MM.1S (cell line): ENCODE results near the gene ATP2A2.

Experiments
- DNase-seq: peaks from one replicate; pipeline ENCODE4 v3.0.0-alpha.2; 2015
- H2AFZ ChIP-seq: fragments of 300-600 bp; sonication (generic); 2 replicates; pipeline ENCODE4 v1.6.0; 2016; ENCODE audit warnings: antibody characterized with exemption, low read length
- H3F3A ChIP-seq: fragments of 300-600 bp; sonication (generic); 2 replicates; pipeline ENCODE4 v1.6.1; 2016; ENCODE audit warnings: mild to moderate bottlenecking, antibody characterized with exemption, low read length, moderate library complexity, mixed read lengths; ENCODE audit not compliant: insufficient read depth
- H3K27ac ChIP-seq: fragments of 300-600 bp; sonication (generic); 2 replicates; pipeline ENCODE4 v1.5.1; 2016; ENCODE audit warnings: mild to moderate bottlenecking, low read length
- H3K27me3 ChIP-seq: fragments of 300-600 bp; sonication (generic); replicated peaks from 2 replicates; pipeline ENCODE4 v1.6.0; 2016; ENCODE audit warnings: low read length; ENCODE audit not compliant: insufficient read depth
- H3K36me3 ChIP-seq: fragments of 300-600 bp; sonication (generic); replicated peaks from 2 replicates; pipeline ENCODE4 v1.6.1; 2016; ENCODE audit warnings: mild to moderate bottlenecking, low read length, mixed read lengths; ENCODE audit not compliant: insufficient read depth
- H3K4me1 ChIP-seq: fragments of 300-600 bp; sonication (generic); 2 replicates; pipeline ENCODE4 v1.6.1; 2016; ENCODE audit warnings: low read length, mixed read lengths
- H3K4me2 ChIP-seq: fragments of 300-600 bp; sonication (generic); 2 replicates; pipeline ENCODE4 v1.6.0; 2016; ENCODE audit warnings: low read depth, low read length
- H3K4me3 ChIP-seq: fragments of 300-600 bp; sonication (generic); 2 replicates; pipeline ENCODE4 v1.5.1; 2016; ENCODE audit warnings: low read length, mixed read lengths
- H3K79me2 ChIP-seq: fragments of 300-600 bp; sonication (generic); 2 replicates; pipeline ENCODE4 v1.6.1; 2016; ENCODE audit warnings: mixed run types, low read length, mixed read lengths
- H3K9ac ChIP-seq: fragments of 300-600 bp; sonication (generic); 2 replicates; pipeline ENCODE4 v1.6.1; 2016; ENCODE audit warnings: low read length, mixed read lengths
- H3K9me2 ChIP-seq: fragments of 300-600 bp; sonication (generic); replicated peaks from 2 replicates; pipeline ENCODE4 v1.6.1; 2016; ENCODE audit warnings: mild to moderate bottlenecking, low read length, mixed read lengths; ENCODE audit not compliant: insufficient read depth
- H3K9me3 ChIP-seq: fragments of 300-600 bp; sonication (generic); replicated peaks from 2 replicates; pipeline ENCODE4 v1.6.1; 2016; ENCODE audit warnings: mild to moderate bottlenecking, low read length, mixed read lengths; ENCODE audit not compliant: insufficient read depth
- H4K20me1 ChIP-seq: fragments of 300-600 bp; sonication (generic); 2 replicates; pipeline ENCODE4 v1.6.1; 2016; ENCODE audit warnings: mild to moderate bottlenecking, low read length, moderate library complexity, mixed read lengths; ENCODE audit not compliant: insufficient read depth
- EZH2 ChIP-seq: fragments of 300-600 bp; sonication (generic); optimal IDR thresholded peaks from 2 replicates; pipeline ENCODE3; 2017; ENCODE audit warnings: low read depth, mild to moderate bottlenecking, antibody characterized with exemption, low read length, mixed read lengths
- EZH2phosphoT487 ChIP-seq: fragments of 300-600 bp; sonication (generic); IDR thresholded peaks from 2 replicates; pipeline ENCODE4 v1.6.1; 2018; ENCODE audit warnings: antibody characterized with exemption, low read length
- TF ChIP-seq, protein P1 (sequence below): fragments of 300-600 bp; sonication (generic); IDR thresholded peaks from 2 replicates; pipeline ENCODE4 v1.5.1; 2016; ENCODE audit warnings: antibody characterized with exemption, low read length, mixed read lengths

Gene ATP2A2

DNA sequence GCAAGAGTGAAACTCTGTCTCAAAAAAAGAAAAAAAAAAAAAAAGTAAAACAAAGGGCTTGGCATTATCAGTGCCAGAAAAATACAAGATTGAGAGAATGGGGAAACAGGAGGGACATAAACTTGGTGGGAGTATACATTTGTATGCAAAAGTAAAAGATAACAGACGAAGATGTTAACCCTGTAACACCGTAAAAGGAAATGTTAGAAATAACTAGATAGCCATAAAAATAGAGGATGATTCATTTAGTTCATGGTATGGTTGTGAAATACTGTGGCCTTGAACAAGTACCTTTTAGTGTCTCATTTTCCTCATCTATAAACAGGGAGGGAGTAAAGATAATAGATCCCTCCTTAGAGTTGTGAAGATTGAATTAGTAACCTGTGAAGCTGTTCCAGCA lies 33.3 kb downstream of the ATP2A2 start:
- DNase-seq, result no peak
- H3K9me2 ChIP-seq, result no peaks in the 10 kb centered on the region
- H3K9ac ChIP-seq, result no peak overlapping the region
- TF ChIP-seq, protein P1, sequence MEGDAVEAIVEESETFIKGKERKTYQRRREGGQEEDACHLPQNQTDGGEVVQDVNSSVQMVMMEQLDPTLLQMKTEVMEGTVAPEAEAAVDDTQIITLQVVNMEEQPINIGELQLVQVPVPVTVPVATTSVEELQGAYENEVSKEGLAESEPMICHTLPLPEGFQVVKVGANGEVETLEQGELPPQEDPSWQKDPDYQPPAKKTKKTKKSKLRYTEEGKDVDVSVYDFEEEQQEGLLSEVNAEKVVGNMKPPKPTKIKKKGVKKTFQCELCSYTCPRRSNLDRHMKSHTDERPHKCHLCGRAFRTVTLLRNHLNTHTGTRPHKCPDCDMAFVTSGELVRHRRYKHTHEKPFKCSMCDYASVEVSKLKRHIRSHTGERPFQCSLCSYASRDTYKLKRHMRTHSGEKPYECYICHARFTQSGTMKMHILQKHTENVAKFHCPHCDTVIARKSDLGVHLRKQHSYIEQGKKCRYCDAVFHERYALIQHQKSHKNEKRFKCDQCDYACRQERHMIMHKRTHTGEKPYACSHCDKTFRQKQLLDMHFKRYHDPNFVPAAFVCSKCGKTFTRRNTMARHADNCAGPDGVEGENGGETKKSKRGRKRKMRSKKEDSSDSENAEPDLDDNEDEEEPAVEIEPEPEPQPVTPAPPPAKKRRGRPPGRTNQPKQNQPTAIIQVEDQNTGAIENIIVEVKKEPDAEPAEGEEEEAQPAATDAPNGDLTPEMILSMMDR, result no peak
- TF ChIP-seq EZH2 (no peak), EZH2phosphoT487 (no peak)
- no peaks in the 10 kb centered on the region for H3K9me3 ChIP-seq
- H3K27me3 ChIP-seq, result no peaks in the 10 kb centered on the region
- peaks cover 84% of the 10 kb centered on the region for H3K79me2 ChIP-seq
- H3K36me3 ChIP-seq, result no peaks in the 10 kb centered on the region
- H3F3A ChIP-seq, result no peaks in the 10 kb centered on the region
- 0 out of 2 replicates have a peak, but pooled peaks cover 4% of the 10 kb centered on the region for H4K20me1 ChIP-seq
- H3K4me3 ChIP-seq, result no peak overlapping the region
- no peak overlapping the region for H3K4me2 ChIP-seq
- H3K27ac ChIP-seq, result no peak overlapping the region
- H3K4me1 ChIP-seq, result no peaks in the 10 kb centered on the region
- no peak overlapping the region for H2AFZ ChIP-seq

DNA sequence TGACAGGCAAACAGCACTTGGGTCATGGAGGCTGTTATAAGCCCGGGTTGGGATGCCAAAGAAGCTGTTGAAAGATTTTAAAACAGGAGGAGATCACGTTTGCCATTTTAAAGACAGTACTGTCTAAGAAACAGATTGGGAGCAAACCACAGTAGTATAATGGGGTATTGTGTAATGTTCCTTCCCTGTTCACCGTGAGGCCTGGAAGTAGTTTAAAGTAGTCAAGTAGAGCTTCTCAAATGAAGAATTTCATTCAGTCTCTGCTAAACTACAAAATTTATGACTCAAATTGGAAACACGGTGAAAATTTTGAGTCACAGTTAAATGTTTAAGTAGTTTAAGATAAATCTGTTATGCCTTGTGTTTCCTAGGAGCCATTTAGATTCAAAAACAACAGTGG lies 35.8 kb downstream of the ATP2A2 start:
- Histone ChIP-seq H3K27me3 (no peaks in the 10 kb centered on the region), H3K4me3 (no peak overlapping the region), H3K4me1 (no peaks in the 10 kb centered on the region), H3F3A (no peaks in the 10 kb centered on the region), H3K4me2 (no peak overlapping the region), H3K9me3 (no peaks in the 10 kb centered on the region), H3K9ac (no peak overlapping the region), H2AFZ (no peak overlapping the region), H3K9me2 (no peaks in the 10 kb centered on the region), H4K20me1 (0 out of 2 replicates have a peak, but pooled peaks cover 1% of the 10 kb centered on the region), H3K79me2 (peaks cover 85% of the 10 kb centered on the region), H3K27ac (no peak overlapping the region), H3K36me3 (no peaks in the 10 kb centered on the region)
- DNase-seq, result no peak
- TF ChIP-seq EZH2 (no peak), EZH2phosphoT487 (no peak)
- TF ChIP-seq, protein P1, result no peak

DNA sequence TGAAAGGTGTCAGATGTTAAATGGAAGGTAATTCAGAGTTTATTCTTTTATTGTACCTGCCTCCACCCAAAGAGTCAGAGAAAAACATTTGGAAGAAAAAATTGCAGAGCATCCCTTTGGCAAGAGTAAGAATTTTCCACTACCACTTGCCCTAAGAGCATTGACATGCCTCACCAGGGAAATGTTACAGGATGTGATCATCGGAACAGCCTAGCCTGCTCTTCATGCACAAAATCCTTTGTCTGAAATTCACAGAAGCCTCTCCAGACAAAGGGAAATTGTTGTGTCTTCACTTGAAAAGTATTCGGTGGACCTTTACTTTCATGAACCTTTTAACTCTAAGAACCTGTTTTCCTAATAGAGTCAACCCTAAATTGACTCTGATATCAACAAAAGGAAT lies 36.9 kb downstream of the ATP2A2 start:
- no peak overlapping the region for H3K4me3 ChIP-seq
- DNase-seq, result no peak
- no peaks in the 10 kb centered on the region for H3K27me3 ChIP-seq
- no peak overlapping the region for H3K27ac ChIP-seq
- H4K20me1 ChIP-seq, result no peaks in the 10 kb centered on the region
- H3K9me2 ChIP-seq, result no peaks in the 10 kb centered on the region
- H3K4me2 ChIP-seq, result no peak overlapping the region
- no peak overlapping the region for H3K9ac ChIP-seq
- H3K9me3 ChIP-seq, result no peaks in the 10 kb centered on the region
- no peaks in the 10 kb centered on the region for H3K36me3 ChIP-seq
- H3K4me1 ChIP-seq, result no peaks in the 10 kb centered on the region
- peaks cover 85% of the 10 kb centered on the region for H3K79me2 ChIP-seq
- H2AFZ ChIP-seq, result no peak overlapping the region
- TF ChIP-seq EZH2phosphoT487, result no peak
- H3F3A ChIP-seq, result no peaks in the 10 kb centered on the region

DNA sequence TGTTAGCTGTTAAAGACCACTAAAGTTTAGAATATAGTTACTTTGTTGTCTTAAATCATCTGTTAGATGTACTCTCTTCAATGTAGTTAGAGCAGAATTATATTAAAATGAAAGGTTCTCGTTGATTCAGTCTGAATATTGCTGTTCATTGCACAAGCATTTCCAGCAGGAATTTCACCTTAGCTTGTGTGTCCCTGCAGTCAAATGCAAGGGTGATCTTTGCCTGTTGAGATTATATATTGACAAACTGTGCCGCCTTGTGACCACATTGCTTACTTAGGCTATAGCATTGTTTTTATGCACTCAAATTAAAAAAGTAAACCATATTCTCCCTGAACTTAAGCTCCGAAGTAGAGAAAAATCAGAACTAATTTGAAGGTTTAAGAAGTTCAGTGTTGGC lies 39.5 kb downstream of the ATP2A2 start:
- H4K20me1 ChIP-seq, result no peaks in the 10 kb centered on the region
- no peak for DNase-seq

More for the DNA sequence above, 39.5 kb downstream of the ATP2A2 start:
- H2AFZ ChIP-seq, result no peak overlapping the region
- H3K9ac ChIP-seq, result no peak overlapping the region
- H3K4me1 ChIP-seq, result no peaks in the 10 kb centered on the region
- no peak overlapping the region for H3K4me2 ChIP-seq
- no peaks in the 10 kb centered on the region for H3F3A ChIP-seq
- no peak overlapping the region for H3K4me3 ChIP-seq
- TF ChIP-seq, protein P1, result no peak
- TF ChIP-seq EZH2phosphoT487, result no peak
- no peak for TF ChIP-seq EZH2
- no peak overlapping the region for H3K27ac ChIP-seq
- H3K9me2 ChIP-seq, result no peaks in the 10 kb centered on the region
- H3K36me3 ChIP-seq, result no peaks in the 10 kb centered on the region
- H3K9me3 ChIP-seq, result no peaks in the 10 kb centered on the region
- H3K27me3 ChIP-seq, result no peaks in the 10 kb centered on the region
- peaks cover 78% of the 10 kb centered on the region for H3K79me2 ChIP-seq
